Right forelimb (tissue), 1 donor: ENCODE results near the gene NMD3.

Experiments
- DNase-seq: peaks from one replicate; pipeline ENCODE4 v3.0.0-alpha.2; 2018

Gene NMD3

DNA sequence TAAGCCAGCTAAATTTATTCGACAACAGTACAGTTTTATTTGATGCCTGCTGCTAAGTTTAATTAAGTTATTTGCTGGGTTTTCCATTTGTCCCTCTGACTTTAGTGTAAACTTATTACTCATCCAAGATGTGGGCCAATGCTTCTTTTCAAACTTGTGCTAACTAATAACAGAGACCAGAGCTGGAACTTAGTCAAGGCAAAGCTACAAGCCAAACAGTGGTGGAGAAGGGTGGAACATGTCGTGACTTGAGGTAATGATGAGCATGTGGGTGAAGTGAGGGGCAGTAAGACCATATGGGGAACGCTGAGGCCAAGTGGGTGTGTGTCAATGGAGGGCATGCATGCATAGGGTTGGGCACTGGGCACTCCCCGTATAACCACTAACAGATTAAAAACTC is 63.9 kb downstream of the NMD3 start:
- DNase-seq: no peak

DNA sequence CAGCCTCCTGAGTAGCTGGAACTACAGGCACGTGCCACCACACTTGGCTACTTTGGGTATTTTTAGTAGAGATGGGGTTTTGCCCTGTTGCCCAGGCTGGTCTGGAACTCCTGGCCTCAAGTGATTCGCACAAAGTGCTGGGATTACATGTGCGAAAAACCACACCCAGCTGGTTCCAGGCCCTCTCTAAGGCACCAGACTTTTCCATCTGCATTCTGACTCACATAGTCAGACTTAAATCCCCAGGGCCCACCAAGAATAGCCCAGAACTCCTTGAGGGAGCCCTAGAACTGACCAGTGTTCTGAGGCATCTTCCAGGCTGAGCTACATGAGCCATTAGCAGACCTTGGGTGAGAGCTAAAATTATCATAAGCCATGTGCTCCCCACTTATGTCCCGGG is 68.1 kb downstream of the NMD3 start:
- DNase-seq: no peak

- DNase-seq: no peak
Measured at GRCh38 chr3:161291191-161291901, 70.2 kb downstream of the NMD3 start.

- DNase-seq: no peak
Measured at GRCh38 chr3:161293381-161293780, 72.3 kb downstream of the NMD3 start.

DNA sequence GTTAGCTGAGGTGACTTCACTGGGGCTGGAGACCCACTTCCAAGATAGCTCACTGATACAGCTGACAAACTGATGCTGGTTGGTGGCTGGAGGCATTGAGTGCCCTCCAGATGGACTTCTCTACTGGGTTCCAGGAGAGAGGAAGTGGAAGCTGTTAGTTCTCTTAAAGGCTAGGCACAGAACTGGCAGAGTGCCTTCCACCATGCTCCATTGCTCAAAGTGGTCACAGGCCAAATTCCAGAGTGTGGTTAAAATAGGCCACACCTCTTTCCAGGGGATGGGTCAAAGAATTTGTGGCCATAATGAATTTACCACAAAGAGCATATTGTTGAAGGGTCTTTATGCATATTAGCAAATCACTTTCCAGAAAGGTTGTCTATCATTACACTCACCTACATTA is 74.2 kb downstream of the NMD3 start:
- DNase-seq: no peak

DNA sequence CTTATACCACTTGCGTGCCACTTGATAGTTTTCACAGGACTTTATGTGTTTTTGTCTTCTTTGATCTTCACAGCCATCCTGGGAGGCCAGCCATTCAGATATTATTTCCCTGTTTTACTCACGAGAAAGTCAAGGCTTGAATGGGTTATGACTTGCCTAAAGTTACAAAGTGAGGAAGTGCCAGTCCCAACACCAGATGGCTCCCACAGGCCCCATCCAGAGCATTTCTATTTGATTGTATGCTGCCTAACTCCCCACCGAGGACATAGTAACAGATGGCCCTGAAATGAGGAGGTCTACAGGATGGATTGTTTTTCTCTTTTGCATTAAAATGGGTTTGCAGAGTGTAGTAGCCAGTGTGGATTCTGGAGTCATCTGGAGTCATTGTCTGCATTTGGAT is 75.7 kb downstream of the NMD3 start:
- no peak for DNase-seq
